ENCODE measurements around the gene LSR. TPM values are rescaled to one million over a fixed set of nuclear protein-coding genes. Genes with fewer than 3 reads are reported as not detected.
"Not testable (repeated sequence)": the region's sequence is repeated elsewhere in the genome, so short reads cannot be mapped to it uniquely, and the experiment has no call there.

The LSR gene
- total RNA-seq, 1 donor from 2014 or later, result 0.82 TPM

DNA sequence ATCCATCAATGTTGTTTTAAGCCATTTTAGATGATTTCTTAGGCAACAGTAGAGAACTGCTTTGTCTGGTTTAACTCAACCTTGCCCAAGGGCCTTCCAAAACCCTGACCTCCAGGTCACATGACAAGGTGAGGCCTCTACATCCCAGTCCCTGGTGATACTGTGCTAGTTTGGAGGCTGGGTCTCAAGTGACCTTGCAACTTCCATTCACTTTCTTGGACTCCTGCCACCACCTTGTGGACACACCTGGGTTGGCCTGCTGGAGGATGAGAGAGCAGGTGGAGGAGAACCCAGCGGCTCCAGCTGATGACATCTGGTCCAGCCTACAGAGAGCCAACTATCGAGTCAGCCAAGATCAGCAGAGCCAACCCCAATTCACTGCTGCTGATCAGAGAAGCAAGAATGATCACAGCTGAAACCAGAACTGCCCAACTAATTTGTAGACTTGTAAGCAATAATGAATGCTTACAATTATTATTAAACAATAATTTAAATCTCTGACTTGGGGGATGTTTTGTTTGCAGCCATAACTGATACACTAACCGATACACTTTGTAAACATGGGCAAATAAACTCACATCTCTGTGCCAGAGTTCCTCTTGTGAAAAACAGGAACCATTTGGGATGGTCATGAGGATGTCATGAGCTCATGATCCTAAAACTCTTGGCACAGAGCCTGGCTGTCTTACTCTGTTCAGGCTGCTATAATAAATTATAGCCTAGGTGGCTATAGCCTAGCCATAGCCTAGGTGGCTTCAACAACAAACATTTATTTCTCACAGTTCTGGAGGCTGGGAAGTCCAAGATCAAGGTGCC, 31.8 kb upstream of the LSR start:
- DNase-seq (ENCODE audit: low spot score in 2 of 2) (no peak), FAIRE-seq (no peak)

DNA sequence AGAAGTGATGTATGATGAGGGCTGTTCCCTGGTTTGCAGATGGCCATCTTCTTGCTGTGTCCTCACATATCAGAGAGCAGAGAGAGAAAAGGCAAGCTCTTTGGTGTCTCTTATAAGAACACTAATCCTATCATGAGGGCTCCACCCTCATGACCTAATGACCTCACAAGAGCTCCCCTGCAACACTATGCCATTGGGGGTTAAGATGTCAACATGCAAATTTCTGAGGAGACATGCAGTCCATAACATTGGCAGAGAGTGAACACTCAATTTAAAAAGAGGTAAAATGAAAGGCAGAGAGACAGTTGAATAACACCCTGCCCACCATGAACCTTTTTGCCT, 31.2 kb upstream of the LSR start:
- no peak for DNase-seq (ENCODE audit: low spot score in 2 of 2)
- no peak for FAIRE-seq

DNA sequence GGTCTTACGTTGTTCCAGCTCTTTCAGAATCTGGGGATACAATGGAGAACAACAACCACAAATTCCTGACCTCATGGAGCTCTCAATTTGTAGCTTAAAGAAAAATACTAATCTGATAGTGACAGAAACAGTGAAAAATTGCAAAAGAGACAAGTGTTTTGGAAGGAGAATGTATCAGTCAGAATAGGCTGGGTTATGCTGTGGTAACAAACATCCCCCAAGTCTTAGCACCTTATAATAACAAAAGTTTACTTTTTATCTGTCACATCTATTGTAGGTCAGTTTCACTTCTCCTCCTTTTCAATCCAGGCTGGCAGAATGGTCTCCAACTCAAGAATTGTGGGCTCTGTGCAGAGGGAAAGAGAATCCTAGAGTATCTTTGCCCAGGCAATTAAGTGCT, 29.8 kb upstream of the LSR start:
- no peak for DNase-seq (ENCODE audit: low spot score in 2 of 2)
- FAIRE-seq, result no peak

DNA sequence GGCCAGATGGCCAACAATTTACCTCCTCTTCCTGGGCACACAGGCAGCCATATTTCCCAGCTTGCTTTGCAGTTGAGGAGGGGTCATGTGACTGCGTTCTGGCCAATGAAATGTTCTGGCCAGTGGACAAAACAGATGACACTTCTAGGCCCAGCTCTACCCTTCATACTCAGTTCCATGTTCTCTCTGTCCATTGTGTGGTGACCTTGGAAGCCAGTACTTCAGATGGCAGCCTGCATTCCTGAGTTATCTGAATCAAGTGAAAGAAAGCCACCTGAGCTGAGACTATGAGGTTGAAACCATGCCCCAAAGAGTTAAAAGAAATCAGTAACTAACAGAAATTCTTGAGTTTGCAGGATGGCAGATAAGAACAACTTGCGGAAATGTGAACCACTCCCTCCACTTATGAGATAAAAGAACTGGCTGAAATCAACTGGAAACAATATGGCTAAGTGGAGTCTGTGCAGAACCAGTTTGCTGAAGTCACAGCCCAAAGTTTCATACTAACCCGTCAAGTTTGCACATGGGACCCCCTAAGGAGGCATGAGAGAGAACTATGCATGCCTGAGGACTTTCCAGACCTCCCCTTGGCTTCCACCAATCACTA, 28.4 kb upstream of the LSR start:
- FAIRE-seq (no peak), DNase-seq (ENCODE audit: low spot score in 2 of 2) (no peak)

DNA sequence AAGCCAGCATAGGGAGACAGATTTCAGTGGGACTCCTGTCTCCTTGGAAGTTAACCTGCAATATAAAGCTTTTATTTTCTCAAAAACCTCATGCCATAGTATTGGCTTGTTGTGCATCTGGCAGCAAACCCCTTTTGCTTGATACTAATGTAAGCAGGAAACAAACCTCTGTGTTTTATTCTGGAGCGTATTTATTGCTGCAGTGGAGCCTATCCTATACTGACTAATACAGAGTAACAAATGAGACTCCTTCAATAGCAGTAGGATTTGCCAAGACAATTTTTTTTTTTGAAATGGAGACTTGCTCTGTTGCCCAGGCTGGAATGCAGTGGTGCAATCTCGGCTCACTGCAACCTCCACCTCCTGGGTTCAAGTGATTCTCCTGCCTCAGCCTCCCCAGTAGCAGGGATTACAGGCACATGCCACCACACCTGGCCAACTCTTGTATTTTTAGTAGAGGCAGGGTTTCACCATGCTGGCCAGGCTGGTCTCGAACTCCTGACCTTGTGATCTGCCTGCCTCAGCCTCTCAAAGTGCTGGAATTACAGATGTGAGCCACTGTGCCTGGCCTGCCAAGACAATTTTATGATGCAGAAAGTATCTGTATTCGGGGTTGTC, 27.7 kb upstream of the LSR start:
- not testable (repeated sequence) for DNase-seq (ENCODE audit: low spot score in 2 of 2); FAIRE-seq

DNA sequence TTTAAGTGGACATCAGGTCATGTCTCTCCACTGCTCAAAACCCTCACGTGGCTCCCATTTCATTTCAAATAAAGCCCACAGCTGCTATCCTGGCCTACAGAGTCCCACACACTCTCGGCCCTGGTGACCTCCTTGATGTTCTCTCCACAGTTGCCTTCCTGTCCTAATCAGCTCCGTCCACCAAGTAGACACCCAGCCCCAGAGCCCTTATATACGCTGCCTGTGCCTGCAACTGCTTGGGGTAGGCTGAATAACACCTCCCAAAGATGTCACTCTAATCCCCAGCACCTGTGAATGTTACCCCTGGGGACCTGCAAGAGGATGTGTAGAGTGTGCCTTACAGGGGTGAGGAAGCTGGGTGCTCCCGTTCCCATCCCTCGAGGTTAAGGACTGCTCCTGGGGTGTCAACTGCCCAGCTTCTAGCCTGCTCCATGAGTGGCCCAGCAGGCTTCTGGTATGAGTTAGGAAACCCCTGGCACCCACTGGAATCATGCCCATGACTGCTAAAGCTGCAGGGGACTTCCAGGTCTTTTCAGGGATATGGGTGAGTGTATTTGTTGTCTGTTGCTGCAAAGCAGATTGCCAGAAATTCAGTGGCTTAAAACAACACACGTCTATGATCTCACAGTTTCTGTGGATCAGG, 26.3 kb upstream of the LSR start:
- DNase-seq (ENCODE audit: low spot score in 2 of 2) (no peak), FAIRE-seq (no peak)

DNA sequence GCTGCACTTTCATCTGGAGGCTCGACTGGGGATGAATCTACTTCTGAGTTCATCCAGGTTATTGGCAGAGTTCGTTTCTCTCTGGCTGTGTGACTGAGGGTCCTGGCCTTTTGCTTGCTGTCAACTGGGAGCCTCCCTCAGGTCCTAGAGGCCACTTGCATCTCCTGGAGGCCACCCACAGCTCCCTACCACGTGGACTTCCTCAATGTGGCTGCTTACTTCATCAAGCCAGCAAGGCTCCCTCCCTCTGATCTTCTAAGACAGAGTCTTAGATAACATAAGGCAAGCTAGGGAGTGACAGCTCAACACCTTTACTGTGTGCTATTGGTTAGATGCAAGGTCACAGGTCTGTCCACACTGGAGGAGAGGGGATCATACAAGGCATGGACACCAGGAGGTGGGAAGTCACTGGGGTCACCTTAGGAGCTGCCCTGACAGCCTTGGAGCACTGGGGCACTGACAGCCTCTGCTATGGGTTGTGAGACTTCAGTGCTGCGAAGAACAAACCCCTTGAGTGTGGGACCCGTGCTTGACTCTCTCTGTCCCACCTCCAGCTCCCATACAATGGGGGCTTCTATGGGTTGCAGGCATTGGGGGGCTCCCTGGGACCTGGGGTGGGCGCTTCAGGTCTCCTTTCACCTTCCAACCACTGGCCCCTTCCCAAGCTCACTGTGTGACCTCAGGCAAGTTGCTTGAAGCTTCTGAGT, 25.6 kb upstream of the LSR start:
- no peak for DNase-seq (ENCODE audit: low spot score in 2 of 2)
- no peak for FAIRE-seq

DNA sequence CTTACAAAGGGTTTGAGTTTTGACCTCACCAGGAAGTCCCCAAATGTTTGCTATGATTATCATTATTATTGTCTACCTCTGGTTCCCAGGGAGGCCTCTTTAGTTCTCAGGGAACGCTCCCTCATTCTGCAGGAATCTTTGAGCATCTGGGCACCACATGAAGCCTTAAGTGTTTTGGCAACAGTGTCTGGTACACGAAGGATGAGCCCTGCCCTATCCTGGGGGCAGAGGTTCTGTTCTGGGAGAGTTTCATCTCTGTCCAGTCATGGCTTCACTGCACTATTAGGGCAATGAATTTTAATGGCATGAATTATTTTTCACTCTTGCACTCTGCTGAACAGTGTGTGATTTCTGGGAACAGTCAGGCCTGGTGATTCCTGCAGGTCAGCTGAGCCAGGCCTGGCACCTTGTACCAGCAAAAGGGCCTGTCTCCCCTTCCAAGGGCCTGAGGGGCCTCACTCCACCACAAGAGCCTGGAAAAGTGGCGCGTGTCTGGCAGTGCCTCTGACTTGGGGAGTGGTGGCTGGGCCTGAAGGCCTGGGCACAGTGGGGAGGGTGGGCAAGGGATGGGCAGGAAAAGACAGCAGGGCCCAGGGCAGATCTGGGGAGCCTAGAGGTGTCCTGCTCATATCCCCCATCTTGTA, 24.8 kb upstream of the LSR start:
- no peak for DNase-seq (ENCODE audit: low spot score in 2 of 2)

DNA sequence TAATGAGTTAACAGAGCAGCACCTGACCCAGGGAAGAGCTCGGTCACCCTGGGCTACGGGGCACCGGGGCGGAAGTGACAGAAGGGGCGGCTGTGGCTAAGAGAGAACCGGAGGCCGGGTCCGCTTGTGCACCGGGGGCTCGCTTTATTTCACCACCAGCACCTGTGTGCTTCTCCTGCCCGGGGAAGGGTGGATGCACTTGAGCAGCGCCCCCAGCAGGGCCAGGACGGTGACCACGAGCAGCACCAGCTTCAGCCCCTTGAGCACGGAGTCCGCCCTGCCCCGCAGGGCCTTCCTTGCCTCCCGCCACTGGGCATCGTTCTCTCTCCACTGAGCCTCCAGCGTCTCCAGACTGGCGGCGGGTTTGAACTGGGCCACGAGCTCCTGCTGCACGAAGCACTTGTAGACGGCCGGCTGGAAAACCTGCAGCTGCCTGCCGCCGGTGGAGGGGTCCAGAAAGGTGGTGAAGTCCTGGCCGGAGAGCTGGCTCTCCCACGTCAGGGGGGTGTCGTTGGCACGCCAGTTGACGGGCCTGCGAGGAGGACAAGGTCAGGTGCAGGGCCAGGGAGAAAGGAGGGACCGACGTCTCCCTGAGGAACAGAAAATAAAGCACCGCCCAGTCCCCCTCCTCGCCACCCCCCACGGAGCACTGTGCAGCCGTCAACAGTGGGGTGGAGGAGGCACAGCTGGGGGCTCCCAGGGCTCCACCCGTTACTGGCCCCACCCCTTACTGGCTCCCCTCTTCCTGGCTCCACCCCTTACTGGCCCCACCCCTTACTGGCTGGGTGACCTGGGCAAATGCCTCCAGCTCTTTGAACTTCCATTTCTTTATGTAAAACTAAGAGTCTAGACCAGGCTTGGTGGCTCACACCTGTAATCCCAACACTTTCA, 23.9 kb upstream of the LSR start:
- DNase-seq (ENCODE audit: low spot score in 2 of 2) (no peak), FAIRE-seq (no peak)

More for the DNA sequence above, 24.8 kb upstream of the LSR start:
- FAIRE-seq, result no peak

DNA sequence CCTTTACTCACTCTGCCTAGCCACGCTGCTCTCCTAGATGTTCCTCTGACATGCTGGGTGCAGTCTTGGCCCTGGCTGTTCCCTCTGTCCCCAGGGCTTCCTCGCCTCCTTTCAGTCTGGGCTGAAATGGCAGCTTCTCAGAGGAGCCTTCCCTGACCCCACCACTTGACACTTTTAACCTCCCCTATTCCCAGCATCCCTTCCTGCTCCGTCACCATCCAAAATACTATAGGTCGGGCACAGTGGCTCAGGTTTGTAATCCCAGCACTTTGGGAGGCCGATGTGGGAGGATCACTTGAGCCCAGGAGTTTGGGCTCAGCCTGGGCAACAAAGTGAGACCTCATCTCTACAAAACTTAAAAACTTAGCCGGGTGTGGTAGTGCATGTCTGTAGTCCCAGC, 22.9 kb upstream of the LSR start:
- no peak for DNase-seq (ENCODE audit: low spot score in 2 of 2)

DNA sequence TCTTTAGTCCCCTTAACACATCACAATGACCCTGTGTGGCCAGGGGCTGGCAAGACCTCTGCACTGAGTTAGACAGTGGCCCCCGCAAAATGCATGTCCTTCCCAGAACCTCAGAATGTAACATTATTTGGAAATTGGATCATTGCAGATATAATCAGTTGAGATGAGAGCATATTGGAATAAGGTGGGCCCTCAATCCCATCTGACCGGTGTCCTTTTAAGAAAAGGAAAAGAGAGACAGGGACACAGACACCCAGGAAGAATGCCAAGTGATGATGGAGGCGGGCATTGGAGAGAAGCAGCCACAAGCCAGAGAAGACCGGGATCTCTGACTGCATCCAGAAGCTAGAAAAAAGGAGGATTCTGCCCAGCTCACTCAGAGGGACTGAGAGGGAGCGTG, 22.1 kb upstream of the LSR start:
- no peak for FAIRE-seq
- no peak for DNase-seq (ENCODE audit: low spot score in 2 of 2)

More for the DNA sequence above, 22.9 kb upstream of the LSR start:
- no peak for FAIRE-seq

DNA sequence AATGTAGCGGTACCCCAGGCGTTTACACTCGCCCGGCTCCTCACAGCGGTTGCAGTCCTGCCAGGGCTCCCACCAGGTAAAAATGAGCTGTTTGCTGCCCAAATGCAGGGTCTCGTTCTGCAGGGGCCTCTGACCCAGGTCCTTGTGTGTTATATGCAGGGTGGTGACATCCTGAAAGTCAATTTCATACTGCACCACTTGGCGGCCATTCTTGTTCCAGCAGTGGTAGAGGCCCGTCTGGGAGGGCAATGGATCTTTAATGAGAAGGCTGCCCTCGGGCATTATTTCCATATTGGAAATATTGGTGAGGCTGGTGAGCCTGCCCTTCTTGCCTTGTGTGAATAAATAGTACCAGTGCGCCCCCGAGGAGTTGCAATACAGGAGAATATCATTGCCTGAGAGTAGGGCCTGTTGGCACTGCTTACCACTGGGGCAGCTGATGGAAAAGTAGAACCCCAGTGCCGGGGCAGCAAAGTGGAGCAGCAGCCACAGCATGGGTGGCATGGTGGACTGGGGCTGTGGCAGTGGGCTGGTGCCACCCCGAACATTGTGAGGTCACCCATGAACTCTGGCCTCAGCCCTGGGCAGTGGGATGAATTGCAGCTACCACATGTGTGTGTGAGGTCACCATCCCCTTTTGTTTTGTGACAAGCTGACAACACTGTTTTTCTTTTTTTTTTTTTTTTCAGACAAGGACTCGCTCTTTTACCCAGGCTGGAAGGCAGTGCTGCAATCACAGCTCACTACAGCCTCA, 20.4 kb upstream of the LSR start, which contains the start of gene FAM187B:
FAM187B (minus strand) TSS at position 563 of the 754 bp plus-strand sequence; CDS start at position 504, 59 bp downstream.
- DNase-seq (ENCODE audit: low spot score in 2 of 2) (no peak), FAIRE-seq (no peak)

DNA sequence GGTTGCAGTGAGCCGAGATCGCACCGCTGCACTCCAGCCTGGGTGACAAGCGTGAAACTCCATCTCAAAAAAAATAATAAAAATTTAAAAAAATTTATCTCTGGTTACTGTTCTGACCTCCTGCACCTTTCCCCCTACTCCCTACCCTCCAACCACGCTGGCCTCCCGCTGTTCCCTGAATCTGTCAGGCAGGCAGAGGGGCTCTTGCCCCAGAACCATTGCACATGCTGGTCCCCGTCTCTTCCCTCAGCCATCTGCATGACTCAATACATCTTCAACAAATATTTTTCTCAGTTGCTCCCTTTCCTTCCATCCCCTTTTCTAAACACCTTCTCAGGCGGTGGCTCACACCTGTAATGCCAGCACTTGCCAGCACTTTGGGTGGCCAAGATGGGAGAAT, 19.2 kb upstream of the LSR start:
- FAIRE-seq, result no peak
- DNase-seq (ENCODE audit: low spot score in 2 of 2), result no peak

DNA sequence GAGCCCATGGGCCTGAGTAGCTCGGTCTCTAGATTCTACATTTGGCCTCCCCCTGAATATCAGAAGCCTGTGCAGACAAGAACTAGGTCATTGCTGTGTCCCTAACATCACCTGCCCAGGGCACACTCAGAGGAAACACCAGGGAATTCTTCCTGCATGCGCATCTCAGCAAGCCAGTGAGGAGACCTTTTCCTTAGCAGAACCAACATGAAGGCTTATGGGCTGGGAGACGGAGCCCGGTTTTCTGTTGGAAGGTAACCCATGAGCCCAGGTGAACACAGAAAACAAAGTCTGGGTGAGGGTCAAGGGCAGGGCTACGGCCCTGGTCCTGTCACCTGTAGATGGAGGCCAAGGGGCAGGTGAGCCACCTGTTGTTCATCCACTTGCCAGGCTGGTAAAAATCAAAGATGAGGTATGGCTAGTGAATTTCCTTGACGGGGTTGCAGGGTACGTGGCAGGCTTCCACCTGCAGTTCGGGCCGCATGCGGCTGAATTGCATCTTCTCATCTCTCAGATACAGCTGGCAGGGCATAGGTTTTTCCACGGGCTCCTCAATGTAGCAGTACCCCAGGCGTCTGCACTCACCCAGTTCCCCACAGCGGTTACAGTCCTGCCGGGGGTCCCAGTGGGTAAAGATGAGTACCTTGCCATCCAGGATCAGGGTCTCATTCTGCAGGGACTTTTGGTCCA, 16.7 kb upstream of the LSR start:
- no peak for FAIRE-seq
- DNase-seq (ENCODE audit: low spot score in 2 of 2), result no peak

DNA sequence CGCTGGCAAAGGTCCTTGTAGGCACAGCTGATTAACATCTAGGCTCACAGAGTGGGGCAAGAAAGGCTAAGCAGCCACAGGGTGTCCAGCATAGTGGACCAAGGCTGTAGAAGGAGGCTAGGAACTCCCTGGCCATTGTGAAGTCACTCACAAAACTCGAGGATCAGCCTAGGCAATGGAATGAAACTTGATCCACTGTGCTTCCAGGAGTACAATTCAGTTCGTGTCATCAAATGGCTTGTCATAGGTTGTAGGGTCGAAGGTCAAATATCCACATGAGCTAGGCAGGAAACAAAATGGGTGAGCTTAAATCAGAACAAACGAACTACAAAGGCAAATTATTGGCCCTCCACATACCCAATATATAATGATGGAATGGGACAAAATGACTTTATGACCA, 15.9 kb upstream of the LSR start:
- no peak for FAIRE-seq

DNA sequence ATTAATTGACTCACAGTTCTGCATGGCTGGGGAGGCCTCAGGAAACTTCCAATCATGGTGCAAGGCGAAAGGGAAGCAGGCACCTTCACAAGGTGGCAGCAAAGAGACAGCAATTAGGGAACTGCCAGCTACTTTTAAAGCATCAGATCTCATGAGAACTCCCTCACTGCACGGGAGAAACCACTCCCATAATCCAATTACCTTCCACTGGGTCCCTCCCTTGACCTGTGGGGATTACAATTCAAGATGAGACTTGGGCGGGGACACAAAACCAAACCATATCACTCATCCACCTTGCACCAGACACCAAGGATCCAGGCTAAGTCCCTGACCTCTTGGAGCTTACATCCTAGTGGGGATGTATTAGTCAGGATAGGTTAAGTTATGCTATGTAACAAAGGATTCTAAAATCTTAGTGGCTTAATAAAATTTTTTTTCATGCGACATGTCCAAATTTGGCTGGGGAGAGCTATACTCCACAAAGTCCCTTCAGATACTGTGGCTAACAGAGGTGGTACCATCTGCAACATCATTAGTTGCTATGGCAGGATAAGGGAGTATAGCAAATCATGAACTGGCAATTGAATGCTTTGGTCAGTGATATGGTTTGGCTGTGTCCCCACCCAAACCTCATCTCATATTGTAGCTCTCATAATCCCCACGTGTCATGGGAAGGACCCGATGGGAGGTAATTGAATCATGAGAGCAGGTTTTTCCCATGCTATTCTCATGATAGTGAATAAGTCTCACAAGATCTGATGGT, 12.0 kb upstream of the LSR start:
- DNase-seq (ENCODE audit: low spot score in 2 of 2), result no peak
- FAIRE-seq, result no peak

More for the DNA sequence above, 15.9 kb upstream of the LSR start:
- no peak for DNase-seq (ENCODE audit: low spot score in 2 of 2)

DNA sequence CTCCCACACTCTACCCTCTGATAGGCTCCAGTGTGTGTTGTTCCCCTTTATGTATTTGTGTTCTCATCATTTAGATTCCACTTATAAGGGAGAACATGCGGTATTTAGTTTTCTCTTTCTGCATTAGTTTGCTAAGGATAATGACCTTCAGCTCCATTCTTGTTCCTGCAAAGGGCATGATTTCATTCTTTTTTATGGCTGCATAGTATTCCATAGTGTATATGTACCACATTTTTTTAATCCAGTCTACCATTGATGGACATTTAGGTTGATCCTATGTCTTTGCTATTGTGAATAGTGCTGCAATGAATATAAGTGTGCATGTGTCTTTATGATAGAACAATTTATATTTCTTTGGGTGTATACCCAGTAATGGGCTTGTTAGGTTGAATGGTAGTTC, 9.2 kb upstream of the LSR start:
- not testable (repeated sequence) for DNase-seq (ENCODE audit: low spot score in 2 of 2); FAIRE-seq
